HG02623 (cell line): ENCODE data around the gene RPGRIP1L.

Experiments
- ATAC-seq: cut with Tn5 transposase; IDR thresholded peaks from one replicate; pipeline ENCODE4 v1.9.1; 2021; ENCODE audit warnings: moderate library complexity; ENCODE audit not compliant: unreplicated experiment

Gene RPGRIP1L

GRCh38 chr16:53608094-53608493, 95.6 kb downstream of the RPGRIP1L start:
- no peak for ATAC-seq

DNA sequence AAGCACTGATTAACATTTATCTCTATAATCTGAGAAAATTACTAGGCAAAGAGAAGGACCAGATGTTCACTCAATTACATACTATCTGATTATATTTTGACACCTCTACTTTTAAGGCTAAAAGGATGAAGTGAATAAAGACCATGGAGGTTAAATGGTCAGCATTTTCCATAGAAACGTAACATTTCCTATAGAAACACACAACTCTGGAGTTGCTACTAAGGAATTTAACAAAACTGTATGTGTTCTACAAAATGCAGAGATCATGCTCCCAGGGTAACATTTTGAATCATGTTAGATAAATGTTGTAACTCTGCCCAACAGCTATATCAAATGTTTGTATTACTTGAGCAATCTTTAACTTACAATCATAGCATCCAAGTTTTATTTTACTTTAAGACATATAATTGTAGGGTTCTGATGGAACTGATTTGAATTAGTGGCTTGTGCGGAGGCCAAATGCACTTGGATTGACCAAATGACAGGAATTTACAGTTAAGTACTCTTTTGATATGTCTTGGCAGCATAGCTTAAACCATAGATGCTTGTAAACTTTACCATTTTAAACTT, 97.7 kb downstream of the RPGRIP1L start:
- no peak for ATAC-seq

GRCh38 chr16:53605356-53605755, 98.3 kb downstream of the RPGRIP1L start:
- ATAC-seq, result no peak

- ATAC-seq, result no peak
These were observed 101.7 kb downstream of the RPGRIP1L start for GRCh38 chr16:53601961-53602360.

DNA sequence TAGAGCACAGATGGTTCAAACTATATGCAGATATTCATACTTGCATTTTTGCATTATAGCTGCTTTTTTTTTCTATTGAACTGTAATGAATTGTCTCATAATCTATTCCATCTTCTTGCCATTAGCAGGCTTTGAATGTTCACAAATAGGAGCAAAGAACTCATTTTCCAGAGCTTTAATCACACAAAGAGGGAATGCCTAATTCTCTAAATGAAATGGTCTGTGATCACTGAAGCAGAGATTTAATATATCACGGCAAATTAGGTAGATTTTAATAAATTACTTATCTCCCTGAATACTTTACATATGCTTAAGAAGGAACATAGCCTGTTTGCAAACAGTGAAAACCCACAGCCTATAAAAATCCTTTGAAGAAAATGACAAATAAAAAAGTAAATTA, 103.0 kb downstream of the RPGRIP1L start:
- ATAC-seq, result no peak

GRCh38 chr16:53600126-53600525, 103.5 kb downstream of the RPGRIP1L start:
- no peak for ATAC-seq

- ATAC-seq, result no peak
These were observed 104.1 kb downstream of the RPGRIP1L start for GRCh38 chr16:53599548-53599947.

GRCh38 chr16:53598511-53599275, 105.0 kb downstream of the RPGRIP1L start:
- ATAC-seq, result no peak

GRCh38 chr16:53597776-53598175, 105.9 kb downstream of the RPGRIP1L start:
- no peak for ATAC-seq

DNA sequence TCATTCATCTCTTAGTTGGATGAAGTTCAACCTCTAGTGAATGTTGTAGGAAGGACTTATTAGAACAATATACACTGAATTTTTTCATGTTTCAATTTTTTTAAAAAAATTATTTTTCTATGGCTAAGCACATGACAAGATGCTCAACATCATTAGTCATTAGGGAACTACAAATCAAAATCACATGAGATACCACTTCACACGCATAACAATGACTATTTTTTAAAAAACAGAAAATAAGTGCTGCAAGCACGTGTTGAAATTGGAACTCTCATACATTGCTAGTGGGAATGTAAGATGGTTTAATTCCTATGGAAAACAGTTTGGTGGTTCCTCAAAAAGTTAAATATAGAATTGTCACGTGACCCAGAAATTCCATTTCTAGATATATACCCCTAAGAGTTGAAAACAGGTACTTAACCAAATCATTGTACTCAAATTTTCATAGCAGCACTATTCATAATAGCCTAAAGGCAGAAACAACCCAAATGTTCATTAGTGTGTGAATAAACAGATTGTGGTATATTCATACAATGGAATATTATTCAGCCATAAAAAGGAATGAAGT, 115.5 kb downstream of the RPGRIP1L start:
- ATAC-seq, result no peak

DNA sequence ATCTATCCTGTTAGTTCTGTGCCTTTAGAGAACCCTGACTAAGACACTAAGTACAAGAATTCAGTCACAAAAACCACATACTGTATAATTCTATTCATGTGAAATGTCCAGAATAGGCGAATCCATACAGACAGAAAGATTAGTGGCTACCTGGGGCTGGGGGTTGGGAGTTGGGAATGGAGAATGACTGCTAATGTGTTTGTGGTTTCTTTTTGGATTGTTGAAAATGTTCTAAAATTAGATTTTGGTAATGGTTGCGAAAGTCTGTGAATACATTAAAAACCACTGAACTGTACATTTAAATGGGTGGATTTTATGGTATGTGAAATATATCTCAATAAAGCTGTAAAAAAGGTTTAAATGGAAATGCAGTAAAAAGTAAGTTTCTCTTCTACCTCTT, 120.3 kb downstream of the RPGRIP1L start:
- no peak for ATAC-seq

- ATAC-seq, result no peak
These were observed 121.9 kb downstream of the RPGRIP1L start for GRCh38 chr16:53581784-53582183.

- ATAC-seq, result no peak
These were observed 123.4 kb downstream of the RPGRIP1L start for GRCh38 chr16:53580038-53580802.

DNA sequence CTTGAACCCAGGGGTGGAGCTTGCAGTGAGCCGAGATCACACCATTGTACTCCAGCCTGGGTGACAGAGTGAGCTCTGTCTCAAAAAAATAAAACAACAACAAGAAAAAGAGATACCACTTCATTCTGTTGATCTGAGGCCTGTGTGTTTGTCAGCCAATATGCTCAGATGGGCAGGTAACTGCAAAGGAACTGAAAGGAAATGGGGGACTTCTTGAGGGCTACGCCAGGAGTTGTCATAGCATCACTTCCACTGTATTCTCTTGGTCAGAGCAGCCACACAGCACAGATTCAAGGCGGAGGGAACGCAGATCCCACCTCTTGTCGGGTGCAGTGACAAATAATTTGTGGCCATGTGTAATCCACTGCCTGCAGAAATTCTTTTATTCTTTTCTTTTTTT, 126.8 kb downstream of the RPGRIP1L start:
- no peak for ATAC-seq

DNA sequence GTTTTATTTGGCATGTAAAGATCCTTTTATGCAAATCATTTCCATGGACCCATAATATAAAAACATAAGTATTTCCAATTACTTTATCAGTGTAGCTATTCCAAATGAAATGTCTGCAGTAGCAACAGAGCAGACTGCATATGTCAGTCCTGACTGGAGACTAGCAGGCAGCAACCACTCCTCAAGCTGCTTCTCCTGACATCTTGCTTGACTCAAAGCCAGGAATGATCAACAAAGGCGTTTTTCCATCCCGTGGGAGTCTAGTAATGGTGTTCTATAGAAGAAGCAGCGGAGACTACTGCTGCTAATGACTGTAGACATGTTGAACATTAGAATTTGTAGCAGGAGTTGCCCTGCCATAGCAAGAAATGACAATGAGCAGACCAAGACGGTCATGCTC, 127.4 kb downstream of the RPGRIP1L start:
- ATAC-seq, result no peak

DNA sequence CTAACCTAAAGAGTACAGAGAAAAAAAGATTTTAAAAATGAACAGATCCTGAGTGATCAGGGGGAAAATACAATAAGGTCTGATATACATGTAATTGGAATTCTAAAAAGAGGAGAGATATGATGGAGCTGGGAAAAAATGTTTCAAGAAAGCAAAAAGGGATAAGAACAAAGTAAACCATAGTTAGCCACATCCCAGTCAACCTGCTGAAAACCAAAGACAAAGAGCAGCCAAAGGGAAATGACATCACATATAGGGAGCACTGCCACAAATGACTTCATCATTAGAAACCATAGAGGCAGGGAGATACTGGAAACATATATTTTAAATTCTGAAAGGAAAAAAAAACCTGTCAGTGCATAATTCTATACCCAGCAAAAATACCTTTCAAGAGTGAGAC, 131.9 kb downstream of the RPGRIP1L start:
- ATAC-seq, result no peak

DNA sequence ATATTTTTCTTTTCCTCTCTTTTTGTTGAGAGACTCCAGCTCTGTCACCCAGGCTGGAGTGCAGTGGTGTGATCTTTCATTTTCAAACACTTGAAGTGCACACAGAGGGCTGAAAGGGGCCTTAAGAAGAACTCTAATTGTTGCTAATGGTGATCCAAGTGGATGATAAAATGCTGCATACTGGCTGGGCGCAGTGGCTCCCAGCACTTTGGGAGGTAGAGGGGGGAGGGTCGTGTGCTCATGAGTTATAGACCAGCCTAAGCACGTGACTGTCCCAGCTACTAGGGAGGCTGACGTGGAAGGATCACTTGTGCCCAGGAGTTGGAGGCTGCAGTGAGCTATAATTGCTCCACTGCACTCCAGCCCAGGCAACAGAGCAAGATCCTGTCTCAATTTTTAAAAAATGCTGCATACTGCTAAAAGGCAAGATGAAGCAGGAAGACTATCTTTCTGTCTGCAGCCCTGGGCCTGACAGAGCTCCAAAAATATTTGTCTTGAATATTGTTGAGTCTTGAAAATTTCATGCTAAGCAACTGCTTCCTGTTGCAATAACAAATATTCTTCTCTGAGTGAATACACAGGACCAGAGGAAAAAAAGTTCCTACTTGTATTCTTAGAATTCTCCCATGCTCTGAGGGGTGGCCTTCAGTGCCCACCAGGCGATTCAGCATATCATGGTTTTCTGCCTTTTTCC, 137.0 kb downstream of the RPGRIP1L start:
- no peak for ATAC-seq

- ATAC-seq, result no peak
These were observed 138.3 kb downstream of the RPGRIP1L start for GRCh38 chr16:53565296-53565863.

DNA sequence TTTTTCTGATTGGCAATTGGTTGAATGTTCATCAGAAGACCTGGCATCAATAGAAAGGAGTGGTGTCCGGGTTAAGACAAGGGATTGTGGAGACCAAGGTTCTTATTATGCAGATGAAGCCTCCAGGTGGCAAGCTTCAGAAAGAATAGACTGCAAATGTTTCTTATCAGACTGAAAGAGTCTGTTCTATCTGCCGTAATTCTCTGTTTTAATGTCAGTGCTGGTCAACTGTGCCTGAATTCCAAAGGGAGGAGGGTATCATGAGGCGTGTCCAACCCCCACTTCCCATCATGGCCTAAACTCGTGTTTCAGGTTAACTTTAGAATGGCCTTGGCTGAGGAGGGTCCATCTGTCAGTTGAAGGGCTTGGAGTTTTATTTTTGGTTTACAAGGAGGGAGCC, 140.2 kb downstream of the RPGRIP1L start:
- no peak for ATAC-seq

DNA sequence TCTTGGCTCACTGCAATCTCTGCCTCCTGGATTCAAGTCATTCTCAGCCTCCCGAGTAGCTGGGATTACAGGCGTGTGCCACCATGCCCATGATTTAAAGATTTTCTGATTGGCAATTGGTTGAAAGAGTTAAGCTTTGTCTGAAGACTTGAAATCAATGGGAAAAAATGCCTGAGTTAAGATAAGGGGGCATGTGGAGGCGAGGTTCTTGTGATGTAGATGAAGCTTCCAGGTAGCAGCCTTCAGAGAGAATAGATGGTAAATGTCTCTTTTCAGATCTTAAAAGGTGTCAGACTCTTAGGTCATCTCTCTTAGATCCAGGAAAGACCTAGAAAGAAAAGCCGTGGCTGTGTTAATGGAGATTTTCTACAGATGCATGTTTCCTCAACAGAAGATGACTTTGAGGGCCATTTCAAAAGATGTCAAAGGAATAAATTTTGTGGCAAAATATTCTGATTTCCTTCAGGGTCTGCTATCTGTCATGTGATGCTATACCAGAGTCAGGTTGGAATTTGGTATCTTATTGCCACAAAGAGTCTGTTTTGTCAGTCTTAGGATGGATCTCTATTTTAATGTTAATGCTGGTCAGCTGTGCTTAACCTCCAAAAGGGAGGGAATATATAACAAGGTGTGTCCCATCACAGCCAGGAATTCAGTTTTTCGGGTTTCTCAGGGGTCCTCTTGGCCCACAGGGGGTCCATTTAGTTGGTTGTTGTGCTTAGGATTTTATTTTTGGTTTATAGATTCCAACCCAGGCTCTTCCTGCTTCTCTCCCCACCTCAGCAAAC, 142.4 kb downstream of the RPGRIP1L start:
- no peak for ATAC-seq
